ENCODE results near the gene PDE6H. TPM values are rescaled to one million over a fixed set of nuclear protein-coding genes. Genes with fewer than 3 reads are reported as not detected.

Gene PDE6H
- total and polyA plus RNA-seq, 4 experiments from 2014 or later: not detected

- ChIA-PET CTCF (ENCODE audit: partially characterized antibody) (interaction anchor here (0.9 to 2.6 kb wide), 7 partner anchors 9 to 117 kb away, joined by 3 to 12 read pairs (median 4); partner anchors contain the start of gene ERP27), POLR2A (ENCODE audit: partially characterized antibody) (interaction anchor here (0.9 to 11.8 kb wide), 18 partner anchors 9 to 597 kb away, joined by 3 to 224 read pairs (median 8); partner anchors contain the start of genes ATF7IP, C12orf60, ERP27 and PDE6H)
- intact Hi-C loops (cut with micrococcal nuclease): loop anchor here (10.0 kb wide), 1 partner anchor 923 kb away; the partner anchor contains the start of gene STRAP
- H3K27me3 ChIP-seq (ENCODE audit: insufficient read depth, low read length): no peaks in the 10 kb centered on the region
- H3K9me3 ChIP-seq (ENCODE audit: control insufficient read depth in 1 of 2, low read length in 2 of 2): no peaks in the 10 kb centered on the region
- H3K27ac ChIP-seq (ENCODE audit: low read depth, low read length): peak overlapping the region; percentile 92
- Mint-ChIP-seq H3K27me3 (no peaks in the 10 kb centered on the region), H3K4me1 (peaks cover 35 to 81% (median 47%) of the 10 kb centered on the region in 4 donors), H3K9me3 (peaks cover 0 to 3% (median 0%) of the 10 kb centered on the region in 8 donors), H3K27ac (peak overlapping the region; percentile 97 to 99 (median 98)), H3K36me3 (peaks cover 35 to 41% of the 10 kb centered on the region in 2 donors), H3K4me3 (peak overlapping the region; percentile 96 to 100 (median 99))
- peaks cover 4% of the 10 kb centered on the region for H3K36me3 ChIP-seq (ENCODE audit: insufficient read depth, low read length)
- H3K4me1 ChIP-seq (ENCODE audit: insufficient read depth, low read length): peaks cover 54% of the 10 kb centered on the region
- peak overlapping the region; percentile 25 to 77 for H3K4me3 ChIP-seq (ENCODE audit: low read length in 2 of 2)
- no peak for DNase-seq
Observed at GRCh38 chr12:14962153-14962539, 10.7 kb upstream of the PDE6H start.

- no peaks in the 10 kb centered on the region for H3K9me3 ChIP-seq (ENCODE audit: control insufficient read depth in 1 of 2, low read length in 2 of 2)
- peaks cover 3% of the 10 kb centered on the region for H3K36me3 ChIP-seq (ENCODE audit: insufficient read depth, low read length)
- Mint-ChIP-seq H3K27me3 (no peaks in the 10 kb centered on the region), H3K4me1 (peaks cover 37 to 81% (median 49%) of the 10 kb centered on the region in 4 donors), H3K4me3 (peak overlapping the region; percentile 52 to 100 (median 99)), H3K9me3 (peaks cover 0 to 3% (median 0%) of the 10 kb centered on the region in 8 donors), H3K36me3 (peaks cover 28 to 36% of the 10 kb centered on the region in 2 donors), H3K27ac (peak overlapping the region; percentile 97 to 99 (median 98))
- intact Hi-C loops (cut with micrococcal nuclease): loop anchor here (10.0 kb wide), 1 partner anchor 922 kb away; the partner anchor contains the start of gene STRAP
- H3K4me3 ChIP-seq (ENCODE audit: low read length in 2 of 2): peak overlapping the region in 1 of 2 donors; percentile 77
- no peak for DNase-seq
- H3K27ac ChIP-seq (ENCODE audit: low read depth, low read length): peak overlapping the region; percentile 92
- ChIA-PET CTCF (ENCODE audit: partially characterized antibody) (interaction anchor here (0.6 to 2.6 kb wide), 6 partner anchors 11 to 147 kb away, joined by 3 to 12 read pairs (median 3); no protein-coding TSS in a partner anchor), POLR2A (ENCODE audit: partially characterized antibody) (interaction anchor here (0.6 to 11.8 kb wide), 11 partner anchors 9 to 190 kb away, joined by 3 to 224 read pairs (median 8); partner anchors contain the start of gene ERP27)
- H3K4me1 ChIP-seq (ENCODE audit: insufficient read depth, low read length): peaks cover 48% of the 10 kb centered on the region
- H3K27me3 ChIP-seq (ENCODE audit: insufficient read depth, low read length): no peaks in the 10 kb centered on the region
Observed at GRCh38 chr12:14962797-14963196, 10.0 kb upstream of the PDE6H start.

- H3K9me3 ChIP-seq (ENCODE audit: control insufficient read depth in 1 of 2, low read length in 2 of 2): no peaks in the 10 kb centered on the region
- no peak for DNase-seq
- H3K36me3 ChIP-seq (ENCODE audit: insufficient read depth, low read length): no peaks in the 10 kb centered on the region
- peak overlapping the region in 6 of 8 donors; percentile 5 to 66 (median 34) for H3K4me3 Mint-ChIP-seq
- H3K4me1 ChIP-seq (ENCODE audit: insufficient read depth, low read length): peaks cover 44% of the 10 kb centered on the region
- H3K4me3 ChIP-seq (ENCODE audit: low read length in 2 of 2): no peak overlapping the region
- peak overlapping the region; percentile 88 to 99 (median 98) for H3K27ac Mint-ChIP-seq
- H3K27me3 ChIP-seq (ENCODE audit: insufficient read depth, low read length): no peaks in the 10 kb centered on the region
- intact Hi-C loops (cut with micrococcal nuclease): loop anchor here (10.0 kb wide), 1 partner anchor 921 kb away; the partner anchor contains the start of gene STRAP
- peaks cover 37 to 77% (median 51%) of the 10 kb centered on the region in 4 donors for H3K4me1 Mint-ChIP-seq
- H3K27ac ChIP-seq (ENCODE audit: low read depth, low read length): peak overlapping the region; percentile 92
- H3K27me3 Mint-ChIP-seq: no peaks in the 10 kb centered on the region
- H3K9me3 Mint-ChIP-seq: peaks cover 0 to 3% (median 0%) of the 10 kb centered on the region in 8 donors
- ChIA-PET POLR2A (ENCODE audit: partially characterized antibody) (interaction anchor here (1.0 to 11.8 kb wide), 7 partner anchors 12 to 191 kb away, joined by 3 to 224 read pairs (median 29); partner anchors contain the start of gene ERP27), CTCF (ENCODE audit: partially characterized antibody) (interaction anchor here (0.8 to 2.6 kb wide), 3 partner anchors 11 to 31 kb away, joined by 3 to 12 read pairs (median 8); no protein-coding TSS in a partner anchor)
- peaks cover 21 to 28% of the 10 kb centered on the region in 2 donors for H3K36me3 Mint-ChIP-seq
Observed at GRCh38 chr12:14963520-14963919, 9.3 kb upstream of the PDE6H start.

DNA sequence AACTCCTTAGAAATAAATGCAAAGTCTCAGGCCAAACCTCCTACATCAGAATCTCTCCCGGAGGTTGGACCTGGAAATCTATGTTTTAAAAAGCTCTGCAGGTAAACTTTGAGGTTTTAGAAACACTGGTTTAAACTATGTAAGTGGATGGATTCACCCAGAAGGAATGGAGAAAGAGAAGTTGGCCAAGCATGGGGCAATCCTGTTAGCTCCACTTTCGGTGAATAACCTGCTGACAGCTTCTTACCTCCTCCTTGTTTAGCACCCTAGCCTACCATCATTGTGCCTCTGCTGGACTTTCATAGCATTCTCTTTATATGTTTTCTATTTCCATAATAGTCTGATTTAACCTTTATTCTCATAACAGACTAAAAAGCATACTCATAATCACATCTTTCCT, 8.4 kb upstream of the PDE6H start:
- intact Hi-C loops (cut with micrococcal nuclease): loop anchor here (10.0 kb wide), 1 partner anchor 920 kb away; the partner anchor contains the start of gene STRAP
- peak overlapping the region; percentile 92 for H3K27ac ChIP-seq (ENCODE audit: low read depth, low read length)
- H3K4me3 Mint-ChIP-seq: peak overlapping the region in 3 of 8 donors; percentile 13 to 26 (median 23)
- ChIA-PET POLR2A (ENCODE audit: partially characterized antibody) (interaction anchor here (1.1 to 11.8 kb wide), 5 partner anchors 11 to 192 kb away, joined by 3 to 224 read pairs (median 7); partner anchors contain the start of gene ERP27), CTCF (ENCODE audit: partially characterized antibody) (interaction anchor here (2.8 kb wide), 1 partner anchor 28 kb away, joined by 8 read pairs; no protein-coding TSS in a partner anchor)
- H3K4me1 ChIP-seq (ENCODE audit: insufficient read depth, low read length): peaks cover 44% of the 10 kb centered on the region
- H3K36me3 Mint-ChIP-seq: peaks cover 13 to 20% of the 10 kb centered on the region in 2 donors
- no peak for DNase-seq
- no peaks in the 10 kb centered on the region for H3K36me3 ChIP-seq (ENCODE audit: insufficient read depth, low read length)
- peak overlapping the region; percentile 87 to 99 (median 97) for H3K27ac Mint-ChIP-seq
- H3K9me3 ChIP-seq (ENCODE audit: control insufficient read depth in 1 of 2, low read length in 2 of 2): no peaks in the 10 kb centered on the region
- no peak overlapping the region for H3K4me3 ChIP-seq (ENCODE audit: low read length in 2 of 2)
- H3K9me3 Mint-ChIP-seq: peaks cover 0 to 1% (median 0%) of the 10 kb centered on the region in 8 donors
- H3K4me1 Mint-ChIP-seq: peaks cover 40 to 72% (median 53%) of the 10 kb centered on the region in 4 donors
- no peaks in the 10 kb centered on the region for H3K27me3 Mint-ChIP-seq
- no peaks in the 10 kb centered on the region for H3K27me3 ChIP-seq (ENCODE audit: insufficient read depth, low read length)

- Histone ChIP-seq H3K27me3 (ENCODE audit: insufficient read depth, low read length) (no peaks in the 10 kb centered on the region), H3K9me3 (ENCODE audit: control insufficient read depth in 1 of 2, low read length in 2 of 2) (no peaks in the 10 kb centered on the region), H3K36me3 (ENCODE audit: insufficient read depth, low read length) (no peaks in the 10 kb centered on the region), H3K27ac (ENCODE audit: low read depth, low read length) (peak overlapping the region; percentile 92), H3K4me1 (ENCODE audit: insufficient read depth, low read length) (peaks cover 44% of the 10 kb centered on the region), H3K4me3 (ENCODE audit: low read length in 2 of 2) (no peak overlapping the region)
- H3K4me3 Mint-ChIP-seq: peak overlapping the region in 2 of 8 donors; percentile 7 to 37
- intact Hi-C loops (cut with micrococcal nuclease): loop anchor here (10.0 kb wide), 1 partner anchor 920 kb away; the partner anchor contains the start of gene STRAP
- peak overlapping the region; percentile 81 to 99 (median 97) for H3K27ac Mint-ChIP-seq
- ChIA-PET CTCF (ENCODE audit: partially characterized antibody) (interaction anchor here (2.8 kb wide), 1 partner anchor 28 kb away, joined by 8 read pairs; no protein-coding TSS in a partner anchor), POLR2A (ENCODE audit: partially characterized antibody) (interaction anchor here (1.3 to 11.8 kb wide), 5 partner anchors 9 to 193 kb away, joined by 5 to 224 read pairs (median 7); partner anchors contain the start of gene ERP27)
- peaks cover 0 to 1% (median 0%) of the 10 kb centered on the region in 8 donors for H3K9me3 Mint-ChIP-seq
- H3K27me3 Mint-ChIP-seq: no peaks in the 10 kb centered on the region
- peaks cover 43 to 75% (median 56%) of the 10 kb centered on the region in 4 donors for H3K4me1 Mint-ChIP-seq
- H3K36me3 Mint-ChIP-seq: peaks cover 5 to 11% of the 10 kb centered on the region in 2 donors
- no peak for DNase-seq
Observed at GRCh38 chr12:14965221-14965620, 7.6 kb upstream of the PDE6H start.

GRCh38 chr12:14968478-14968877, 4.4 kb upstream of the PDE6H start:
- intact Hi-C loops (cut with micrococcal nuclease): loop anchor here (10.0 kb wide), 1 partner anchor 916 kb away; the partner anchor contains the start of gene STRAP
- POLR2A ChIA-PET (ENCODE audit: partially characterized antibody): interaction anchor here (1.0 to 1.5 kb wide), 2 partner anchors 9 to 15 kb away, joined by 3 to 5 read pairs; no protein-coding TSS in a partner anchor
- Mint-ChIP-seq H3K27ac (no peak overlapping the region), H3K36me3 (no peaks in the 10 kb centered on the region), H3K4me1 (peaks cover 39 to 70% (median 51%) of the 10 kb centered on the region in 4 donors), H3K4me3 (no peak overlapping the region), H3K9me3 (peaks cover 0 to 3% (median 0%) of the 10 kb centered on the region in 8 donors), H3K27me3 (no peaks in the 10 kb centered on the region)
- no peaks in the 10 kb centered on the region for H3K9me3 ChIP-seq (ENCODE audit: control insufficient read depth in 1 of 2, low read length in 2 of 2)
- H3K4me3 ChIP-seq (ENCODE audit: low read length in 2 of 2): no peak overlapping the region
- no peak for DNase-seq
- H3K27ac ChIP-seq (ENCODE audit: low read depth, low read length): no peak overlapping the region
- H3K27me3 ChIP-seq (ENCODE audit: insufficient read depth, low read length): no peaks in the 10 kb centered on the region
- no peaks in the 10 kb centered on the region for H3K36me3 ChIP-seq (ENCODE audit: insufficient read depth, low read length)
- CTCF ChIA-PET (ENCODE audit: partially characterized antibody): interaction anchor here (1.1 to 1.7 kb wide), 2 partner anchors 31 to 32 kb away, joined by 4 to 6 read pairs; partner anchors contain the start of gene ERP27
- peaks cover 27% of the 10 kb centered on the region for H3K4me1 ChIP-seq (ENCODE audit: insufficient read depth, low read length)
